Activated B cell treated with CpG ODN at 0.5 μM for 24 hours (primary cell): ENCODE results near the gene RFC4. TPM values are rescaled to one million over a fixed set of nuclear protein-coding genes. Genes with fewer than 3 reads are reported as not detected.
A peak's percentile ranks its signal among the peaks of the same experiment; 100 is the strongest.
"Not testable (repeated sequence)": the region's sequence is repeated elsewhere in the genome, so short reads cannot be mapped to it uniquely, and the experiment has no call there.

Experiments used
- ATAC-seq: fragments of 200-7000 bp; cut with Tn5 transposase; one replicate; pipeline ENCODE4 v1.10.0; 2021; ENCODE audit warnings: low read depth, mild to moderate bottlenecking, moderate library complexity
- CTCF ChIA-PET: fragments of 350-600 bp; sonication (Branson Sonifier 250); formaldehyde crosslinking; loops from one replicate; lab custom pipeline; 2021; ENCODE audit warnings: antibody characterized with exemption; lab: Charles Lee
- POLR2A ChIA-PET: fragments of 350-600 bp; sonication (Branson Sonifier 250); formaldehyde crosslinking; loops from one replicate; lab custom pipeline; 2021; ENCODE audit warnings: antibody characterized with exemption; lab: Charles Lee
- DNase-seq: peaks from one replicate; pipeline ENCODE4 v3.0.0; 2022
- H3K27ac Mint-ChIP-seq: one replicate; pipeline ENCODE4 v1.8.0; 2020; ENCODE audit warnings: mixed read lengths
- H3K27me3 Mint-ChIP-seq: one replicate; pipeline ENCODE4 v1.8.0; 2021; ENCODE audit warnings: mixed read lengths
- H3K36me3 Mint-ChIP-seq: one replicate; pipeline ENCODE4 v1.8.0; 2021; ENCODE audit warnings: low read depth, mixed read lengths
- H3K4me1 Mint-ChIP-seq: one replicate; pipeline ENCODE4 v1.8.0; 2021; ENCODE audit warnings: mixed read lengths
- H3K4me3 Mint-ChIP-seq: one replicate; pipeline ENCODE4 v1.8.0; 2020; ENCODE audit warnings: mild to moderate bottlenecking, mixed read lengths
- H3K9me3 Mint-ChIP-seq: one replicate; pipeline ENCODE4 v1.8.0; 2020; ENCODE audit warnings: mixed read lengths
- CTCF ChIP-seq: fragments of 200-600 bp; IDR thresholded peaks from one replicate; pipeline ENCODE4 v1.8.0; 2022; ENCODE audit warnings: antibody characterized with exemption, mild to moderate bottlenecking
- intact Hi-C: fragments of 100-400 bp; cut with micrococcal nuclease; formaldehyde crosslinking; loops from one replicate; pipeline ENCODE4 v1.15.1; 2024
- total RNA-seq: library from RNA; stranded (reverse); gene quantifications from 2 replicates; pipeline ENCODE4 v1.2.3, GENCODE V29; 2022

The RFC4 gene
- total RNA-seq, 1 donor from 2014 or later, result 29.9 TPM

GRCh38 chr3:186825294-186825821, 19.1 kb upstream of the RFC4 start:
- Mint-ChIP-seq H3K36me3 (no peaks in the 10 kb centered on the region), H3K27ac (no peak overlapping the region), H3K4me3 (peak overlapping the region; percentile 71), H3K27me3 (peaks cover 29% of the 10 kb centered on the region), H3K4me1 (peaks cover 22% of the 10 kb centered on the region), H3K9me3 (no peaks in the 10 kb centered on the region)
- ChIA-PET CTCF (interaction anchor here (1.9 to 11.1 kb wide), 2 partner anchors 209 to 285 kb away, joined by 5 to 187 read pairs; partner anchors contain the start of gene AHSG), POLR2A (interaction anchor here (0.5 to 5.2 kb wide), 4 partner anchors 35 to 224 kb away, joined by 3 to 55 read pairs (median 4); partner anchors contain the start of gene EIF4A2)
- ATAC-seq, result peak; percentile 28
- no peak for TF ChIP-seq CTCF
- intact Hi-C loops, result loop anchor here (5.0 to 10.0 kb wide), 3 partner anchors 258 to 718 kb away; partner anchors contain the start of genes ETV5 and TBCCD1
- DNase-seq, result peak; percentile 24

- Mint-ChIP-seq H3K27me3 (peaks cover 21% of the 10 kb centered on the region), H3K4me3 (no peak overlapping the region), H3K36me3 (no peaks in the 10 kb centered on the region), H3K9me3 (no peaks in the 10 kb centered on the region), H3K27ac (no peak overlapping the region), H3K4me1 (peaks cover 22% of the 10 kb centered on the region)
- ChIA-PET POLR2A (interaction anchor here (0.5 to 5.2 kb wide), 4 partner anchors 35 to 93 kb away, joined by 3 to 55 read pairs (median 4); partner anchors contain the start of gene EIF4A2), CTCF (interaction anchor here (0.9 to 11.1 kb wide), 3 partner anchors 209 to 841 kb away, joined by 3 to 187 read pairs (median 3); partner anchors contain the start of gene AHSG)
- ATAC-seq (no peak), DNase-seq (no peak)
- TF ChIP-seq CTCF, result no peak
- intact Hi-C loops, result loop anchor here (5.0 to 10.0 kb wide), 3 partner anchors 257 to 717 kb away; partner anchors contain the start of genes ETV5 and TBCCD1
Measured at GRCh38 chr3:186824430-186825139, 18.3 kb upstream of the RFC4 start.

- DNase-seq (no peak), ATAC-seq (no peak)
- no peaks in the 10 kb centered on the region for H3K9me3 Mint-ChIP-seq
- ChIA-PET CTCF (interaction anchor here (11.1 kb wide), 1 partner anchor 207 kb away, joined by 187 read pairs; the partner anchor contains the start of gene AHSG), POLR2A (interaction anchor here (0.6 to 0.7 kb wide), 3 partner anchors 51 to 283 kb away, joined by 3 to 4 read pairs (median 3); no protein-coding TSS in a partner anchor)
- no peak overlapping the region for H3K27ac Mint-ChIP-seq
- H3K4me3 Mint-ChIP-seq, result no peak overlapping the region
- peaks cover 16% of the 10 kb centered on the region for H3K27me3 Mint-ChIP-seq
- TF ChIP-seq CTCF, result no peak
- intact Hi-C loops, result loop anchor here (10.0 kb wide), 1 partner anchor 569 kb away; no protein-coding TSS in a partner anchor
- no peaks in the 10 kb centered on the region for H3K36me3 Mint-ChIP-seq
- peaks cover 22% of the 10 kb centered on the region for H3K4me1 Mint-ChIP-seq
Measured at GRCh38 chr3:186823386-186823785, 17.1 kb upstream of the RFC4 start.

GRCh38 chr3:186822388-186822759, 16.1 kb upstream of the RFC4 start:
- H3K9me3 Mint-ChIP-seq, DNase-seq, POLR2A ChIA-PET, H3K36me3 Mint-ChIP-seq, ATAC-seq, H3K27ac Mint-ChIP-seq, H3K4me3 Mint-ChIP-seq: not testable (repeated sequence)
- intact Hi-C loops, result loop anchor here (10.0 kb wide), 1 partner anchor 568 kb away; no protein-coding TSS in a partner anchor
- Mint-ChIP-seq H3K4me1 (peaks cover 20% of the 10 kb centered on the region), H3K27me3 (peaks cover 16% of the 10 kb centered on the region)
- CTCF ChIA-PET, result interaction anchor here (1.1 to 11.1 kb wide), 6 partner anchors 37 to 841 kb away, joined by 3 to 187 read pairs (median 6); partner anchors contain the start of gene AHSG
